Measurements from ENCODE around the gene UNC80. TPM values are rescaled to one million over a fixed set of nuclear protein-coding genes. Genes with fewer than 3 reads are reported as not detected.

UNC80 gene
- total RNA-seq, 4 donors from 2014 or later: 0.04 to 0.80 (median 0.21) TPM; not detected in 1

DNA sequence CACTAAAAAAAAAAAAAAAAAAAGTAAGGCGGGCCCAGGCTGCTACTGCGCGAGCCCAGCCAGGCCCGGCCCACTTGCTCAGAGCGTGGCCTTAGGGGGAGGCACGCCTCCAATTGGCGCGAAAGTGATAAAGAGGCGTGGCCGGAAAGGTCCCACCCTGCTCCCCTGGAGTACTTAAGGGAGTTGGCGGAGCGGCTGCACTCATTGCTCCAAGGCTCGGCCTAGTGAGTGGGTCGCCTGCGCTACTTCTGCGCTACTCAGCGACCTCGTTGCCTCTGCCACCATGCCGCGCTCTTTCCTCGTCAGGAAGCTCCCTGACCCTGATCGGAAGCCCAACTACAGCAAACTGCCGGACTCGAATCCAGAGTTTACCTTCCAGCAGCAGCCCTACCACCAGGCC, 36.9 kb downstream of the UNC80 start:
- no peaks in the 10 kb centered on the region for H3K4me1 ChIP-seq
- no peaks in the 10 kb centered on the region for H3K9me3 ChIP-seq
- no peaks in the 10 kb centered on the region for H3K27me3 ChIP-seq
- H3K27ac ChIP-seq: no peak overlapping the region
- no peaks in the 10 kb centered on the region for H3K36me3 ChIP-seq
- WGBS: 95% methylated on average over 24 of the region's 24 CpGs
- DNase-seq (ENCODE audit: low spot score in 2 of 2): no peak
- no peak overlapping the region for H3K4me3 ChIP-seq
- no peak for TF ChIP-seq POLR2A (IDR thresholded peaks at IDR 0.05)
- TF ChIP-seq POLR2AphosphoS5 (IDR thresholded peaks at IDR 0.05): no peak
- TF ChIP-seq CTCF (IDR thresholded peaks at IDR 0.05): no peak
- no peak for TF ChIP-seq EP300 (IDR thresholded peaks at IDR 0.05)

GRCh38 chr2:209809256-209809655, 37.6 kb downstream of the UNC80 start:
- no peak overlapping the region for H3K4me3 ChIP-seq
- TF ChIP-seq EP300 (IDR thresholded peaks at IDR 0.05): no peak
- TF ChIP-seq CTCF (IDR thresholded peaks at IDR 0.05): no peak
- TF ChIP-seq POLR2A (IDR thresholded peaks at IDR 0.05): no peak
- TF ChIP-seq POLR2AphosphoS5 (IDR thresholded peaks at IDR 0.05): no peak
- DNase-seq (ENCODE audit: low spot score in 2 of 2): no peak
- H3K9me3 ChIP-seq: no peaks in the 10 kb centered on the region
- H3K27ac ChIP-seq: no peak overlapping the region
- 98% methylated on average over 20 of the region's 20 CpGs for WGBS
- no peaks in the 10 kb centered on the region for H3K4me1 ChIP-seq
- no peaks in the 10 kb centered on the region for H3K27me3 ChIP-seq
- no peaks in the 10 kb centered on the region for H3K36me3 ChIP-seq

DNA sequence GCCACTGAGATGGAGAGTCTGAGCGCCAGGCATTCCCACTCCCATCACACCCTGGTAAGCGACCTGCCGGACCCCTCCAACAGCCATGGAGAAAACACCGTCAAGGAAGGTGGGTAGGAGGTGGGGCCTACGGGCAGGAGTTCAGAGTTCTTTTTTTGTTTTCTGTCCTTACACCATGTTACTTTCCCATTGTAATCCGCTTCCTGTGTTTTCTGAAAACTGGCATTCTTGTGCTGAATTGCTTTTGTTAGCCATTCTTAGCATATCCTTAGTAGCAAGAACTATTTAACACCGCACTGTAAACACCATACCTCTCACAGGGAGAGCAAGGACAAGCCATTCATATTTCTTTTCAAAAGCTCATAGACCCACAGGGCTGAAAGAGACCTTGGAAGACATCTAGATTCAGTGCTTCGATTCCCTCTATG, 46.2 kb downstream of the UNC80 start:
- no peaks in the 10 kb centered on the region for H3K36me3 ChIP-seq
- H3K9me3 ChIP-seq: no peaks in the 10 kb centered on the region
- 69% methylated on average over 8 of the region's 8 CpGs for WGBS
- no peak for TF ChIP-seq EP300 (IDR thresholded peaks at IDR 0.05)
- no peak for TF ChIP-seq POLR2AphosphoS5 (IDR thresholded peaks at IDR 0.05)
- no peak for TF ChIP-seq POLR2A (IDR thresholded peaks at IDR 0.05)
- no peak for TF ChIP-seq CTCF (IDR thresholded peaks at IDR 0.05)
- H3K27ac ChIP-seq: no peak overlapping the region
- no peak overlapping the region for H3K4me3 ChIP-seq
- no peak for DNase-seq (ENCODE audit: low spot score in 2 of 2)
- no peaks in the 10 kb centered on the region for H3K27me3 ChIP-seq
- H3K4me1 ChIP-seq: no peaks in the 10 kb centered on the region

DNA sequence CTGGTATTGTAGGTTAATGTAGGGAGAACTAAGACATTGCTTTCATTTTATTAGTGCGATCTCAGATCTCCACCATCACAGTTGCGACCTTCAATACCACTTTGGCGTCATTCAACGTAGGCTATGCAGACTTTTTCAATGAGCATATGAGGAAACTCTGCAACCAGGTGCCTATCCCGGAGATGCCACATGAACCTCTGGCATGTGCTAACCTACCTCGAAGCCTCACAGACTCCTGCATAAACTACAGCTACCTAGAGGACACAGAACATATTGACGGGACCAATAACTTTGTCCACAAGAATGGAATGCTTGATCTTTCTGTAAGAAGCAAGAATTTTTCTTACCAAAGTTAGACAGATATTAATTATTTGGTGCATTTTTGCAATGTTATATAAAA, 47.3 kb downstream of the UNC80 start:
- H3K9me3 ChIP-seq: no peaks in the 10 kb centered on the region
- H3K27me3 ChIP-seq: no peaks in the 10 kb centered on the region
- no peaks in the 10 kb centered on the region for H3K36me3 ChIP-seq
- H3K4me3 ChIP-seq: no peak overlapping the region
- no peaks in the 10 kb centered on the region for H3K4me1 ChIP-seq
- WGBS: 91% methylated on average over 7 of the region's 7 CpGs
- DNase-seq (ENCODE audit: low spot score in 2 of 2): no peak
- H3K27ac ChIP-seq: no peak overlapping the region
- no peak for TF ChIP-seq POLR2A (IDR thresholded peaks at IDR 0.05)
- TF ChIP-seq EP300 (IDR thresholded peaks at IDR 0.05): no peak
- no peak for TF ChIP-seq POLR2AphosphoS5 (IDR thresholded peaks at IDR 0.05)
- no peak for TF ChIP-seq CTCF (IDR thresholded peaks at IDR 0.05)

- 84% methylated on average over 4 of the region's 4 CpGs for WGBS
- no peak overlapping the region for H3K4me3 ChIP-seq
- H3K4me1 ChIP-seq: no peaks in the 10 kb centered on the region
- H3K27me3 ChIP-seq: no peaks in the 10 kb centered on the region
- no peaks in the 10 kb centered on the region for H3K9me3 ChIP-seq
- no peak overlapping the region for H3K27ac ChIP-seq
- DNase-seq (ENCODE audit: low spot score in 2 of 2): no peak
- no peak for TF ChIP-seq POLR2A (IDR thresholded peaks at IDR 0.05)
- no peak for TF ChIP-seq POLR2AphosphoS5 (IDR thresholded peaks at IDR 0.05)
- TF ChIP-seq CTCF (IDR thresholded peaks at IDR 0.05): no peak
- TF ChIP-seq EP300 (IDR thresholded peaks at IDR 0.05): no peak
- H3K36me3 ChIP-seq: no peaks in the 10 kb centered on the region
These were observed 50.2 kb downstream of the UNC80 start for GRCh38 chr2:209821806-209822205.
